Measurements from ENCODE around the gene RBM26.

DNA sequence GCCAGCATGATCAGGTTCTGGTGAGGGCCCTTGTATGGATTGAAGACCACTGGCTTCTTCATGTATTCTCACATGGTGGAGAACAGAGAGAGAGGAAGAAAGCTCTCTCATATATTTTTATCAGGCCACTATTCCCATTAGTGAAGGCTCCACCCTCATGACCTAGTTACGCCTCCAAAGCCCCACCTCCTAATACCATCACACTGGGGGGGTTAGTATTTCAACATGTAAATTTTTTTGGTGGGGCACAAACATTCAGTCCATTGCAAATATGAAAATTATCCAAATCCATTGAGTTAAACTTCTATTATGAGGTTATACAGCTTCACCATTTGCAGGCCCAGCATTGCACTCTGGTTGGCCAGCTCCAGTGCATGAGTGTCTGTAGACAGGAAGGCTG is 33.2 kb upstream of the RBM26 start:
- TF ChIP-seq, protein P1, sequence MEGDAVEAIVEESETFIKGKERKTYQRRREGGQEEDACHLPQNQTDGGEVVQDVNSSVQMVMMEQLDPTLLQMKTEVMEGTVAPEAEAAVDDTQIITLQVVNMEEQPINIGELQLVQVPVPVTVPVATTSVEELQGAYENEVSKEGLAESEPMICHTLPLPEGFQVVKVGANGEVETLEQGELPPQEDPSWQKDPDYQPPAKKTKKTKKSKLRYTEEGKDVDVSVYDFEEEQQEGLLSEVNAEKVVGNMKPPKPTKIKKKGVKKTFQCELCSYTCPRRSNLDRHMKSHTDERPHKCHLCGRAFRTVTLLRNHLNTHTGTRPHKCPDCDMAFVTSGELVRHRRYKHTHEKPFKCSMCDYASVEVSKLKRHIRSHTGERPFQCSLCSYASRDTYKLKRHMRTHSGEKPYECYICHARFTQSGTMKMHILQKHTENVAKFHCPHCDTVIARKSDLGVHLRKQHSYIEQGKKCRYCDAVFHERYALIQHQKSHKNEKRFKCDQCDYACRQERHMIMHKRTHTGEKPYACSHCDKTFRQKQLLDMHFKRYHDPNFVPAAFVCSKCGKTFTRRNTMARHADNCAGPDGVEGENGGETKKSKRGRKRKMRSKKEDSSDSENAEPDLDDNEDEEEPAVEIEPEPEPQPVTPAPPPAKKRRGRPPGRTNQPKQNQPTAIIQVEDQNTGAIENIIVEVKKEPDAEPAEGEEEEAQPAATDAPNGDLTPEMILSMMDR (conservative IDR thresholded peaks at IDR 0.05 in 1 of 2, IDR thresholded peaks at IDR 0.05 in 1 of 2; ENCODE audit: low read depth in 1 of 2, low read length in 2 of 2), result no peak
- no peak for TF ChIP-seq EZH2 (IDR thresholded peaks at IDR 0.05; ENCODE audit: low read length, missing control alignments)

Data from fibroblast of lung (primary cell).